Osteocyte (in vitro differentiated cells): ENCODE data around the gene HOXA10. TPM values are rescaled to one million over a fixed set of nuclear protein-coding genes. Genes with fewer than 3 reads are reported as not detected.

Experiments used
- DNase-seq: peaks from one replicate; pipeline ENCODE4 v3.0.0; 2021; ENCODE audit warnings: mixed read lengths; ENCODE audit not compliant: unreplicated experiment; ENCODE audit errors: extremely low spot score
- H3K27ac Mint-ChIP-seq: one replicate; pipeline ENCODE4 v1.8.0; 2021; ENCODE audit warnings: mild to moderate bottlenecking, mixed read lengths; ENCODE audit not compliant: unreplicated experiment
- H3K27me3 Mint-ChIP-seq: one replicate; pipeline ENCODE4 v1.8.0; 2021; ENCODE audit warnings: mixed read lengths; ENCODE audit not compliant: unreplicated experiment
- H3K36me3 Mint-ChIP-seq: one replicate; pipeline ENCODE4 v1.8.0; 2021; ENCODE audit warnings: mixed read lengths; ENCODE audit not compliant: unreplicated experiment
- H3K4me1 Mint-ChIP-seq: one replicate; pipeline ENCODE4 v1.8.0; 2021; ENCODE audit warnings: mixed read lengths; ENCODE audit not compliant: unreplicated experiment
- H3K4me3 Mint-ChIP-seq: one replicate; pipeline ENCODE4 v1.8.0; 2021; ENCODE audit warnings: mild to moderate bottlenecking, moderate library complexity, mixed read lengths; ENCODE audit not compliant: unreplicated experiment
- H3K9me3 Mint-ChIP-seq: one replicate; pipeline ENCODE4 v1.8.0; 2021; ENCODE audit warnings: mixed read lengths; ENCODE audit not compliant: unreplicated experiment
- total RNA-seq: library from RNA; stranded (reverse); gene quantifications from 2 replicates; pipeline ENCODE4 v1.2.1, GENCODE V29; 2021
- TF ChIP-seq, protein P1 (sequence below): fragments of 200-600 bp; sonication (generic); IDR thresholded peaks from 2 replicates; pipeline ENCODE4 v1.5.0; 2021; ENCODE audit warnings: antibody characterized with exemption, mild to moderate bottlenecking, moderate library complexity

The HOXA10 gene
- total RNA-seq, 1 donor from 2014 or later: not detected

DNA sequence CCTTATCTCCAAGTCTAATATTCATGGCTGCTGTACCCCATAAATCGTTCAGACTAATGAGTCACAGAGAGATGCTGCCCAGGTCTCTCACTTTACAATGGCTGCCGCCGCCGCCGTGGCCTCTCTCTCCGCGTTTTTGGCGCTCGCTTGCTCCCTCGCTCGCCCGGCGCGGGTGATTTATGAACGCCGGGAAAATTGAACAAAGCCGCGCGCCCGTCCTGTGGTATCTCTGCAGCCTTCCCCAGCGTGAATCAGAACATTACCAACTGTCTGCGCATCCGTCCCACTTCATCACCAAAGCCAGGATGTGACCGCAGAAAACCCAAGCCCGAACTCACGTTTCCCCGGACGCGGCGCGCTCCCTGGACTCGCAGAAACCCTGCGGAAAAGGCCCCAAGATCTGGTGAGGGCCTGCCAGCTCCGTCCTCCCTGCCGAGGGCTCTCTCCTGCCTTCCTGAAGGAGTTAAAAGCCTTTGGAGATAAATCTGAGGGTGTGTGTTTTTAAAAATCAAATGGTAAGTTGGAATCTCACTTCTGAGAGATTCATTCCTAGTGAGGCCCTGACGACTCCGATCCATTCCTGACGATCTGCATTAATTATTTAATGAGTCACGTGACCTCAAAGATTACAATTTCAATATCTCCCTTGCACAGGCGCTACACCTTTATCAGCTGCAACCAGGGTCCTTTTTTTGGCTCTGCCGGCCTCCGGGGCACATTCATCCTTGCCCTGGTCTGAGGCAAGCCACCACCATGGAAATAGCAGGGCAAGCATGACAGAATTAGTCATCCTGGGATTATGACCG, 49.8 kb downstream of the HOXA10 start:
- TF ChIP-seq, protein P1, sequence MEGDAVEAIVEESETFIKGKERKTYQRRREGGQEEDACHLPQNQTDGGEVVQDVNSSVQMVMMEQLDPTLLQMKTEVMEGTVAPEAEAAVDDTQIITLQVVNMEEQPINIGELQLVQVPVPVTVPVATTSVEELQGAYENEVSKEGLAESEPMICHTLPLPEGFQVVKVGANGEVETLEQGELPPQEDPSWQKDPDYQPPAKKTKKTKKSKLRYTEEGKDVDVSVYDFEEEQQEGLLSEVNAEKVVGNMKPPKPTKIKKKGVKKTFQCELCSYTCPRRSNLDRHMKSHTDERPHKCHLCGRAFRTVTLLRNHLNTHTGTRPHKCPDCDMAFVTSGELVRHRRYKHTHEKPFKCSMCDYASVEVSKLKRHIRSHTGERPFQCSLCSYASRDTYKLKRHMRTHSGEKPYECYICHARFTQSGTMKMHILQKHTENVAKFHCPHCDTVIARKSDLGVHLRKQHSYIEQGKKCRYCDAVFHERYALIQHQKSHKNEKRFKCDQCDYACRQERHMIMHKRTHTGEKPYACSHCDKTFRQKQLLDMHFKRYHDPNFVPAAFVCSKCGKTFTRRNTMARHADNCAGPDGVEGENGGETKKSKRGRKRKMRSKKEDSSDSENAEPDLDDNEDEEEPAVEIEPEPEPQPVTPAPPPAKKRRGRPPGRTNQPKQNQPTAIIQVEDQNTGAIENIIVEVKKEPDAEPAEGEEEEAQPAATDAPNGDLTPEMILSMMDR: no peak
- Mint-ChIP-seq H3K9me3 (no peaks in the 10 kb centered on the region), H3K4me3 (no peak overlapping the region), H3K27ac (no peak overlapping the region), H3K27me3 (peaks cover 98% of the 10 kb centered on the region), H3K36me3 (no peaks in the 10 kb centered on the region), H3K4me1 (no peaks in the 10 kb centered on the region)
- no peak for DNase-seq

DNA sequence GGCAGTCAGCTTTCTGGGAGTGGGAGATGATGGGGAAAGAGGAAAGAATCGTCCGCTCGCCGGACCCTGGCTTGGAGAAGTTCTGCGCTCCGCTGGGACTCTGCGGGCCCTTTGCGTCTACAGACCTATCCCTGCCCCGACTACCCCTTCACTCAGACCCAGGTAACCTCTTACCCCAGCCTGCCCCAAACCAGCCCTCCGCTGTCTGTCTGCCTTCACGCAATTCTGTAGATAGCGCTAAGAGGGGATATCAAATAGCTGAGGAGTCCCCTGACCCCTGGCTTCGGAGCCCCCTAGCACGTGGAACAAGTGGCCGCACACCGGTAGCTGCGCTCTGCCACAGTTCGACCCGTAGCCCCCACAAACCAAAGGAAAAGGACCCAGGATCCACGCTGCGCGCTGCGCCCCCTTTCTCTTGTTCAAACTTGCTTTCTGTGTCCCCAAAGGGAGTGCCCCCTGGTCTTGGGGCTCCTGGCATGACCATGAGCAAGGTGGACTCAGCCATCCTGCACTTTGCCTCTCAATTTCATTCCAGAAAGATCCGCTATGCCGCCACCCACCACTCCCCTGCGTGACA, 50.6 kb downstream of the HOXA10 start:
- Mint-ChIP-seq H3K4me1 (no peaks in the 10 kb centered on the region), H3K36me3 (no peaks in the 10 kb centered on the region), H3K9me3 (no peaks in the 10 kb centered on the region), H3K27ac (no peak overlapping the region), H3K27me3 (peaks cover 98% of the 10 kb centered on the region), H3K4me3 (no peak overlapping the region)
- TF ChIP-seq, protein P1: no peak
- no peak for DNase-seq

DNA sequence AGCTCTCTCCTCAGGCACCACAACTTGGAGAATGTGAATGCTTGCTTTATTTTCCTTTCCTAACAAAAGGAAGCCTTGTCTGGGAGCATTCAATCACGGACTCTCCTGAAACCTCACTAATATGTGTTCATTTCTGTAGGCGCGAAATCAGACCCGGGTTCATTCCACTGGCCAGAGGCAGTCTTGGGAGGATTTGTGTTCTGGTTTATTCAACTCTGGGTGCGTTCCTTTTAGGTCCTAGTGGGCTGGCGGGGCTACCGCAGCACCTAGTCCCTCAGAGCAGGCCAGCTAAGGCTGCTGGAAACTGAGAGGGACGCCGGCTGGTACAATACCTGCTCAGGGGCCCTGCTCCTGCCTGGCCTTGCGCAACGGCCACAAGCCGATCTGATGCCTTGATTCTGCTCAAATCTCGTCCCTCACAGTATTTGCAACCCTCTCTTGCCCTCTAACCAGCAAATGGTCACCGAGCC, 51.1 kb downstream of the HOXA10 start:
- TF ChIP-seq, protein P1: no peak
- Mint-ChIP-seq H3K27ac (no peak overlapping the region), H3K36me3 (no peaks in the 10 kb centered on the region), H3K9me3 (no peaks in the 10 kb centered on the region), H3K27me3 (peaks cover 98% of the 10 kb centered on the region), H3K4me3 (no peak overlapping the region), H3K4me1 (no peaks in the 10 kb centered on the region)
- DNase-seq: no peak

DNA sequence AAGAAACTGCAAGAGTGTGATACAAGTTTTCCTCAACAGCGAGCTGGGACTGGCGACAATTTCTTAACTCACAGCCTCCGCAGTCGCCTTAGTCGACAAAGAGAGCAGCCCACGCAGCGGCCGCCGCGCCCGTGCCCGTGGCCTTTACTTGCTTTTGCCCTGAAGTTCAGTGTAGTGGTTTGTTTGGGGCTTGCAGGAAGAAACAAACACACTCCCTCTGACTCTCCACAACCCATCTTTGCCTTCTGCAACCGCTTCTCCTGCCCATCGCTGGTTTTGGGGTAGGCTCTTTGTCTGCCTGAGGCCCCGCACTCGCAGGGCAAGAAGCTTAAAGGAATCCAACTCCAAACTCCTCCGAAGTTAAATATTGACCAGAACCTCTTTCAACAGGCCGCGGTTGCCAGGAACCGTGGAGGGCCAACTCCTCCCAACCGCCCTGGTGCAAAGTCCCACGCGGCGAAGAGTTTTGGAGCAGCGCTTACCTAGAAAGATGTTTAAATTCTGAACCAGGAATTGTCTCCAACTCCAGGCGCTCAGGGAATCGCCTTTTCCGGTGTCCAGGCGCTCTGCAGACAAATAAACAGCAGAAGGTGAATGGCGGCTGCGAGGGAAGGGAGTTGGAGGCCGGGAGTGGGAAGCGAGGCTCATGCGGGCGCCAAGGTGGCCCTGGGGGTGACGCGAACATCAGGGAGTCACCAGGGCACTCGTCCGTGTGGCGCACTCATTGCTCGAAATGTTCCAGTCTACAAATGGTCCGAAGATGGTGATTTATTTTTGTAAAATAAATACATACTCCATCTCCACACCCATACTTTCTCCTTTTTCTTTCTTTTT, 51.8 kb downstream of the HOXA10 start:
- no peak overlapping the region for H3K27ac Mint-ChIP-seq
- TF ChIP-seq, protein P1: no peak
- H3K27me3 Mint-ChIP-seq: peaks cover 96% of the 10 kb centered on the region
- H3K4me1 Mint-ChIP-seq: no peaks in the 10 kb centered on the region
- H3K9me3 Mint-ChIP-seq: no peaks in the 10 kb centered on the region
- no peak for DNase-seq
- H3K4me3 Mint-ChIP-seq: no peak overlapping the region
- no peaks in the 10 kb centered on the region for H3K36me3 Mint-ChIP-seq

DNA sequence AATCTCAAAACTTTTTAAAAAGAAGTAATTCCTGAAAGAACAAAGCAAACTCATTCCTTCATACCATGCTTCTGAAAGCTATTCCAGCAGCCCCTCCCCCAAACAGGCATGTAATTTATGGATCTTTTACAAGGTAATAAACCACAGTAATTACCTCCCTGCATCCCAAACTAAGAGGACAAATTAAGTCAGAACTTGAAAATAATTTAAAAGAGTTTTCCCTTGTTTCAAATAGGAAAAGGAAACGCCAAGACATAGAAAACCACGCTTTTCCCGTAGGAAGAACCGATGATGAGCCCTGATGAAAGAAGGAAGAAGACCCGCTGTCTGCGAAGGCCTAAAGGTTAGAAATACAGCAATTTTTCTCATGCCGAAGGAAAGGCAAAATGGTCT, 52.4 kb downstream of the HOXA10 start:
- Mint-ChIP-seq H3K4me1 (no peaks in the 10 kb centered on the region), H3K27me3 (peaks cover 96% of the 10 kb centered on the region), H3K27ac (no peak overlapping the region), H3K36me3 (no peaks in the 10 kb centered on the region), H3K4me3 (no peak overlapping the region), H3K9me3 (no peaks in the 10 kb centered on the region)
- no peak for DNase-seq
- TF ChIP-seq, protein P1: no peak
